DOHH2 (cell line): ENCODE measurements around the gene KDM5B.

Experiments used
- CTCF ChIP-seq: fragments of 200-600 bp; sonication (generic); IDR thresholded peaks from one replicate; pipeline ENCODE4 v1.5.1; 2014; ENCODE audit warnings: antibody characterized with exemption, mild to moderate bottlenecking, low read depth, low read length; ENCODE audit not compliant: poor library complexity, severe bottlenecking
- EZH2phosphoT487 ChIP-seq: fragments of 200-600 bp; sonication (generic); IDR thresholded peaks from 2 replicates; pipeline ENCODE4 v1.6.1; 2017; ENCODE audit warnings: borderline replicate concordance, mild to moderate bottlenecking, antibody characterized with exemption, low read length, moderate library complexity, mixed read lengths

DNA sequence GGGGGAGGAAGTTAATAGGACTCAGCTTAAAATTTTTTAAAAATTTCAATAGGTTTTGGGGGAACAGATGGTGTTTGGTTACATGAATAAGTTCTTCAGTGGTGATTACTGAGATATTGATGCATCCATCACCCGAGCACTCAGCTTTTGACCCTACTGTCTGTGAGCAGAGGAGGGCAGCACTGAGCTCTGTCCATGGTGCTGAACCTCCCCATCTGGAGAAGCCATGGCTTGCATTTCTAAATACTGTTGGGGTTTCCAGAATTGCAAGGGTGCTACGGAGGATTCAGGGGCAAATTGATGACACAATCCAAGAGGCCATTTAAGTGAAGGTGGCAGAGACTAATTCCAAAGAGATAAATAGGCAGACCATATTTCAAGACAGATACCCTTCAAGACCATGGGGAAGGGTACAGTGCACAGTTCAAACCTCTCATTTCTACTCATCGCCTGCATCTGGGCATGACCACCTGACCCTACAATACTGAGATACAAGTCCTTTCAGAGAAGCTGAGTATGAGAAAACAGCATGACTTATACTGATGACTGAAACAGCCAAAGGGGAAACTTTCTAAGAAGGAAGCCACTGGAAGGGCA is 115.2 kb downstream of the KDM5B start:
- TF ChIP-seq CTCF (no peak), EZH2phosphoT487 (no peak)
